Measurements from ENCODE around the gene TTL. TPM values are rescaled to one million over a fixed set of nuclear protein-coding genes. Genes with fewer than 3 reads are reported as not detected.

The TTL gene
- total and polyA plus RNA-seq, 2 of the 13 experiments (the other 11 are each of a cell fraction or from before 2014, with no cell fraction given) = 19.0 to 59.8 TPM

DNA sequence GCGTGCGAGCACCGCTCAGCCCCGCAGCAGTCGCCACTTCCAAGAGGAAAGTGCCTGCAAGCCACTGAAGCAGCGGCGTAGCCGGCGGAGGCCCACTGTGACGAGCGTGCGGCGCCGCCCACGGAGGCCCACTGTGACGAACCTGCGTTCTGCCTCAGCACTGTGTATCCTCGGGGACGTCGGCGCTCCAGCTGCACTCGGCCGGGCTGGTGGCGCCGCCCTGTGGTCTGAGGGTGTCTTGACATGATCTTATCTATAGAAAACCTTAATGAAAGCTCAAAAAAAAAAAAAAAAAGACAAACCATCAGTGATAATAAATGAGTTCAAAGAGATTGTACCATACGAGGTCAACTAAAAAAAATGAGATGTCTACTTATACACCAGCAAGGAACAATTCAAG, 48.5 kb upstream of the TTL start, which contains the start of gene RGPD8 (continued):
- peak; percentile 16; the same call in 1 of the 2 replicates for TF ChIP-seq ZNF281 (CRISPR knock-in tag; IDR thresholded peaks at IDR 0.05; ENCODE audit: borderline replicate concordance)
- peak; percentile 51; the same call in 1 of the 2 replicates for TF ChIP-seq KAT7 (CRISPR knock-in tag; IDR thresholded peaks at IDR 0.05; ENCODE audit: borderline replicate concordance)
- TF ChIP-seq PPARG (CRISPR knock-in tag; conservative IDR thresholded peaks at IDR 0.05) = 0 out of 2 replicates have a peak, but pooled peaks have one; percentile 15

GRCh38 chr2:112433932-112434730, 47.8 kb upstream of the TTL start:
- DNase-seq (ENCODE audit: low spot score) = no peak
- intact Hi-C loops (cut with micrococcal nuclease; ENCODE audit: unreplicated experiment) = loop anchor here (1.0 kb wide), 1 partner anchor 175 kb away; no protein-coding TSS in a partner anchor
- H3K27me3 ChIP-seq (ENCODE audit: control insufficient read depth in 1 of 2, insufficient read depth in 2 of 2, low read length in 2 of 2) = peaks cover 0 to 18% of the 10 kb centered on the region in 2 experiments; a peak in 1 of 5 replicates
- no peak overlapping the region for H3K9ac ChIP-seq (ENCODE audit: insufficient read depth, low read depth, low read length)
- H3K4me3 ChIP-seq (replicated peaks in 1 of 3; ENCODE audit: insufficient read depth in 1 of 3, low read depth in 2 of 3, low read length in 3 of 3) = peak overlapping the region in 1 of 3 experiments; percentile 58; a peak in 1 of 6 replicates
- FAIRE-seq = no peak
- POLR2A ChIA-PET = no interaction called here
- no TSS peak for BruUV-seq (replicated peaks)
- CTCF ChIA-PET (ENCODE audit: low intra/inter-chr PET ratio, low total read pairs) = interaction anchor here (1.9 to 3.0 kb wide), 2 partner anchors 174 to 313 kb away, joined by 14 to 18 read pairs; no protein-coding TSS in a partner anchor
- no peaks in the 10 kb centered on the region for H3K9me3 ChIP-seq (ENCODE audit: low read length)
- ATAC-seq = no peak
- no peaks in the 10 kb centered on the region for H3K36me3 ChIP-seq (replicated peaks in 1 of 2; ENCODE audit: control insufficient read depth in 1 of 2, insufficient read depth in 2 of 2, low read length in 2 of 2)
- 67% methylated on average over 25 of the region's 31 CpGs for WGBS (ENCODE audit: low lambda C conversion rate)
- H3K4me2 ChIP-seq (ENCODE audit: low read depth, low read length) = 0 out of 2 replicates have a peak overlapping the region, but pooled peaks have one; percentile 74
- TF ChIP-seq AKAP8 (CRISPR knock-in tag; IDR thresholded peaks at IDR 0.05) = no peak
- no peak for TF ChIP-seq ZNF251 (CRISPR knock-in tag; IDR thresholded peaks at IDR 0.05)
- no peak for TF ChIP-seq SP1 (IDR thresholded peaks at IDR 0.05)
- TF ChIP-seq SP1 (CRISPR knock-in tag; IDR thresholded peaks at IDR 0.05) = no peak
- TF ChIP-seq TIGD3 (CRISPR knock-in tag; IDR thresholded peaks at IDR 0.05; ENCODE audit: borderline replicate concordance) = no peak
- no peak for TF ChIP-seq POLR2G (IDR thresholded peaks at IDR 0.05; ENCODE audit: low read depth, low read length)
- in situ Hi-C loops (cut with HindIII; ENCODE audit: extremely low pct_ligation_motif_present, low pct_unique_long_range_greater_than_20kb) = loop anchor here (10.0 to 25.0 kb wide), 2 partner anchors 172 to 309 kb away; partner anchors contain the start of gene ZC3H8
- H3K27ac ChIP-seq (ENCODE audit: extremely low read length, insufficient read depth, low read length) = no peak overlapping the region
- peaks cover 4% of the 10 kb centered on the region for H3K79me2 ChIP-seq (ENCODE audit: insufficient read depth, low read length)
- H4K20me1 ChIP-seq (ENCODE audit: insufficient read depth, low read length) = no peaks in the 10 kb centered on the region
- H3K4me1 ChIP-seq (ENCODE audit: insufficient read depth, low read length) = peaks cover 37% of the 10 kb centered on the region
- no peak overlapping the region for H2AFZ ChIP-seq (ENCODE audit: low read length)
